ENCODE measurements around the gene STH. TPM values are rescaled to one million over a fixed set of nuclear protein-coding genes. Genes with fewer than 3 reads are reported as not detected.

STH gene
- total and polyA plus RNA-seq, 2 of the 4 experiments (the other 2 are of a cell fraction) = not detected

DNA sequence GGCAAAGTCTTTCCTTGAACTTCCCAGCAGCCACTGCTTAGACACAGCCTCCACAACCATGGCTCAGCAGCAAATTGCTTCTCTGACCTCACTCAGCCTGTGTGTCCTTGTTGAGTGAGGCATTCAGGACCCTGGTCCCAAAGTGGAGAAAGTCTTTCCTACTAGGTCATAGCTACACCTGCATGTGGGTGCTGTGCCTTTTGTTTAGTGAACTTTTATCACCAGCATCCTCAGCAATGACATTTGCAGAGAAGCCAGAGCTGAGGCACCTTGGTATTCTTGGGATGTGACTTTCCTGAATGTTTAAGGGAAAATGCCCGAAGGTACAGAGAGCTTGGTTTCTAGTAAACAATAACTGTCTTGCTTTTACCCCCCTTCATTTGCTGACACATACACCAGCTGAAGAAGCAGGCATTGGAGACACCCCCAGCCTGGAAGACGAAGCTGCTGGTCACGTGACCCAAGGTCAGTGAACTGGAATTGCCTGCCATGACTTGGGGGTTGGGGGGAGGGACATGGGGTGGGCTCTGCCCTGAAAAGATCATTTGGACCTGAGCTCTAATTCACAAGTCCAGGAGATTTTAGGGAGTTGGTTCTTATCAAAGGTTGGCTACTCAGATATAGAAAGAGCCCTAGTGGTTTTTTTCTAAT is 20.9 kb upstream of the STH start:
- Histone ChIP-seq H4K8ac (ENCODE audit: low read depth in 2 of 2, low read length in 2 of 2) (no peak overlapping the region), H3K14ac (replicated peaks; ENCODE audit: low read depth, low read length) (no peak overlapping the region), H3K79me1 (ENCODE audit: low read depth in 1 of 2, low read length in 2 of 2) (no peaks in the 10 kb centered on the region), H4K91ac (ENCODE audit: insufficient read depth, low read depth, low read length) (no peak overlapping the region), H4K5ac (ENCODE audit: low read depth, low read length) (no peak overlapping the region), H3K9ac (ENCODE audit: low read depth, low read length) (no peak overlapping the region), H4K20me1 (ENCODE audit: insufficient read depth, low read length) (no peaks in the 10 kb centered on the region), H2AK5ac (ENCODE audit: low read depth, low read length) (no peak overlapping the region), H3K4me3 (ENCODE audit: insufficient read depth, low read depth, low read length) (no peak overlapping the region), H3K56ac (ENCODE audit: extremely low read depth, insufficient read depth, low read length) (no peak overlapping the region), H3K27me3 (ENCODE audit: control insufficient read depth, insufficient read depth, low read length) (peaks cover 44% of the 10 kb centered on the region), H3K4ac (ENCODE audit: low read depth, low read length) (no peak overlapping the region), H3K4me1 (ENCODE audit: control insufficient read depth, insufficient read depth, low read length) (no peaks in the 10 kb centered on the region), H2AK9ac (replicated peaks; ENCODE audit: low read depth, low read length, poor library complexity) (no peak overlapping the region), H3K27ac (ENCODE audit: insufficient read depth, low read length) (no peak overlapping the region), H3K23ac (ENCODE audit: low read depth, low read length) (no peak overlapping the region), H2BK15ac (ENCODE audit: low read depth, low read length) (no peak overlapping the region), H2BK120ac (ENCODE audit: low read depth, low read length) (no peak overlapping the region), H3K18ac (ENCODE audit: low read depth, low read length) (no peak overlapping the region), H3K9me3 (ENCODE audit: control insufficient read depth, insufficient read depth, low read length) (no peaks in the 10 kb centered on the region), H2AFZ (replicated peaks; ENCODE audit: low read length, poor library complexity) (no peak overlapping the region), H2BK5ac (ENCODE audit: low read depth, low read length, poor library complexity, severe bottlenecking) (no peak overlapping the region), H2BK20ac (ENCODE audit: low read depth, low read length) (no peak overlapping the region), H3K4me2 (ENCODE audit: low read depth, low read length) (no peak overlapping the region), H3K9me1 (ENCODE audit: insufficient read depth, low read length) (no peaks in the 10 kb centered on the region), H3K36me3 (ENCODE audit: control insufficient read depth, insufficient read depth, low read length) (no peaks in the 10 kb centered on the region)
- intact Hi-C loops (cut with micrococcal nuclease) = no loop called here
- dilution Hi-C loops (cut with HindIII; ENCODE audit: low sequenced_read_pairs, unreplicated experiment) = no loop called here
- WGBS, 2 experiments (ENCODE audit: extremely low coverage in 2 of 2, insufficient read length in 1 of 2) = no CpG with 5 or more reads among the region's 3 CpGs
- in situ Hi-C loops (cut with MboI; ENCODE audit: low sequenced_read_pairs) = no loop called here
- BruUV-seq (replicated peaks) = no TSS peak
- DNase-seq = no peak
- ATAC-seq (ENCODE audit: low read depth) = no peak
- ChIA-PET POLR2A (ENCODE audit: unreplicated experiment) (no interaction called here), CTCF (no interaction called here)
- TF ChIP-seq RFX5 (IDR thresholded peaks at IDR 0.05; ENCODE audit: low read depth, low read length) = no peak
- no peak for TF ChIP-seq NFE2L2 (IDR thresholded peaks at IDR 0.05; ENCODE audit: low read depth, low read length)
- no peak for TF ChIP-seq CEBPB (IDR thresholded peaks at IDR 0.05; ENCODE audit: low read depth, low read length)
- no peak for TF ChIP-seq RCOR1 (IDR thresholded peaks at IDR 0.05; ENCODE audit: insufficient replicate concordance, low read length)
- TF ChIP-seq FOS (IDR thresholded peaks at IDR 0.05; ENCODE audit: low read depth, low read length) = no peak
- TF ChIP-seq POLR2A (IDR thresholded peaks at IDR 0.05; ENCODE audit: low read depth, low read length) = no peak
- no peak for TF ChIP-seq MXI1 (IDR thresholded peaks at IDR 0.05; ENCODE audit: borderline replicate concordance, low read depth, low read length)
- TF ChIP-seq ELK1 (IDR thresholded peaks at IDR 0.05; ENCODE audit: borderline replicate concordance, low read depth, low read length) = no peak
- TF ChIP-seq CHD1 (IDR thresholded peaks at IDR 0.05; ENCODE audit: low read depth, low read length) = no peak
- TF ChIP-seq USF2 (IDR thresholded peaks at IDR 0.05; ENCODE audit: low read depth, low read length) = no peak
- TF ChIP-seq MAZ (IDR thresholded peaks at IDR 0.05; ENCODE audit: borderline replicate concordance, low read depth, low read length) = no peak

All from IMR-90 (cell line).